ENCODE data around the gene UXS1.

- no peak for TF ChIP-seq ZBTB33 (IDR thresholded peaks at IDR 0.05; ENCODE audit: borderline replicate concordance, low read depth)
- TF ChIP-seq CTCF (IDR thresholded peaks at IDR 0.05), result no peak
- no peak for TF ChIP-seq TAF1 (IDR thresholded peaks at IDR 0.05; ENCODE audit: borderline replicate concordance, low read depth, low read length)
- no peak for TF ChIP-seq IRF3 (IDR thresholded peaks at IDR 0.05; ENCODE audit: low read depth, low read length)
- TF ChIP-seq RFX5 (IDR thresholded peaks at IDR 0.05; ENCODE audit: low read length), result no peak
- no peak for TF ChIP-seq POLR2AphosphoS5 (IDR thresholded peaks at IDR 0.05; ENCODE audit: low read depth, low read length)
- TF ChIP-seq, protein P1, sequence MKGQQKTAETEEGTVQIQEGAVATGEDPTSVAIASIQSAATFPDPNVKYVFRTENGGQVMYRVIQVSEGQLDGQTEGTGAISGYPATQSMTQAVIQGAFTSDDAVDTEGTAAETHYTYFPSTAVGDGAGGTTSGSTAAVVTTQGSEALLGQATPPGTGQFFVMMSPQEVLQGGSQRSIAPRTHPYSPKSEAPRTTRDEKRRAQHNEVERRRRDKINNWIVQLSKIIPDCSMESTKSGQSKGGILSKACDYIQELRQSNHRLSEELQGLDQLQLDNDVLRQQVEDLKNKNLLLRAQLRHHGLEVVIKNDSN (IDR thresholded peaks at IDR 0.05; ENCODE audit: borderline replicate concordance, low read depth), result no peak
- TF ChIP-seq RCOR1 (IDR thresholded peaks at IDR 0.05; ENCODE audit: low read length), result no peak
- no peak for TF ChIP-seq GABPA (IDR thresholded peaks at IDR 0.05; ENCODE audit: low read depth)
- no peak for TF ChIP-seq EP300 (IDR thresholded peaks at IDR 0.05; ENCODE audit: borderline replicate concordance in 1 of 2, low read depth in 1 of 2, low read length in 1 of 2)
- no peak for TF ChIP-seq TCF12 (IDR thresholded peaks at IDR 0.05)
- TF ChIP-seq RAD21 (IDR thresholded peaks at IDR 0.05; ENCODE audit: low read length), result no peak
- TF ChIP-seq MEF2A (IDR thresholded peaks at IDR 0.05; ENCODE audit: borderline replicate concordance, low read depth), result no peak
- no peak for TF ChIP-seq FOSL2 (IDR thresholded peaks at IDR 0.05; ENCODE audit: borderline replicate concordance, low read depth)
Observed at GRCh38 chr2:106106622-106107508, 87.2 kb downstream of the UXS1 start.
